ENCODE measurements around the gene CTDNEP1.

Gene CTDNEP1

GRCh38 chr17:7243453-7243729 is 8.1 kb downstream of the CTDNEP1 start:
- POLR2A ChIA-PET: interaction anchor here (1.4 to 9.7 kb wide), 6 partner anchors 7 to 86 kb away, joined by 3 to 166 read pairs (median 9); partner anchors contain the start of genes ACADVL, CTDNEP1, DLG4 and DVL2
- CTCF ChIA-PET: interaction anchor here (0.6 kb wide), 1 partner anchor 372 kb away, joined by 3 read pairs; no protein-coding TSS in a partner anchor

GRCh38 chr17:7242717-7243452 is 8.6 kb downstream of the CTDNEP1 start:
- ChIA-PET POLR2A (interaction anchor here (1.4 to 9.7 kb wide), 8 partner anchors 7 to 87 kb away, joined by 3 to 166 read pairs (median 8); partner anchors contain the start of genes ACADVL, CTDNEP1, DLG4 and DVL2), CTCF (interaction anchor here (0.9 kb wide), 1 partner anchor 22 kb away, joined by 4 read pairs; no protein-coding TSS in a partner anchor)
- TF ChIP-seq L3MBTL2 (conservative IDR thresholded peaks at IDR 0.05): peak; percentile 61
- TF ChIP-seq FOXM1 (IDR thresholded peaks at IDR 0.05; ENCODE audit: borderline replicate concordance): peak; percentile 77; the same call in 1 of the 2 replicates
- no peak for TF ChIP-seq ARNT (IDR thresholded peaks at IDR 0.05)
- no peak for TF ChIP-seq SUZ12 (IDR thresholded peaks at IDR 0.05)
- no peak for TF ChIP-seq BHLHE40 (IDR thresholded peaks at IDR 0.05; ENCODE audit: borderline replicate concordance)
- TF ChIP-seq ELF4 (IDR thresholded peaks at IDR 0.05): peak; percentile 38; the same call in 1 of the 2 replicates
- no peak for TF ChIP-seq PKNOX1 (IDR thresholded peaks at IDR 0.05)
- TF ChIP-seq CTBP1 (IDR thresholded peaks at IDR 0.05; ENCODE audit: borderline replicate concordance): peak; percentile 76
- TF ChIP-seq TARDBP (IDR thresholded peaks at IDR 0.05): no peak
- TF ChIP-seq NFRKB (IDR thresholded peaks at IDR 0.05): no peak
- no peak for TF ChIP-seq SP1 (IDR thresholded peaks at IDR 0.05)
- no peak for TF ChIP-seq FOXK2 (IDR thresholded peaks at IDR 0.05)
- no peak for TF ChIP-seq FOXA1 (IDR thresholded peaks at IDR 0.05)
- no peak for TF ChIP-seq LEF1 (IDR thresholded peaks at IDR 0.05; ENCODE audit: borderline replicate concordance)
- peak; percentile 83; the same call in 1 of the 2 replicates for TF ChIP-seq HDGF (IDR thresholded peaks at IDR 0.05; ENCODE audit: borderline replicate concordance)
- TF ChIP-seq ZNF384 (IDR thresholded peaks at IDR 0.05): no peak
- DNase-seq (ENCODE audit: extremely low spot score): peak; percentile 79

More at GRCh38 chr17:7243453-7243729, 8.1 kb downstream of the CTDNEP1 start:
- TF ChIP-seq LEF1 (IDR thresholded peaks at IDR 0.05; ENCODE audit: borderline replicate concordance) (no peak), FOXM1 (IDR thresholded peaks at IDR 0.05; ENCODE audit: borderline replicate concordance) (no peak)
- no peak for DNase-seq (ENCODE audit: extremely low spot score)

GRCh38 chr17:7241783-7242716 is 9.5 kb downstream of the CTDNEP1 start, which contains the start of gene GABARAP:
Gene GABARAP (minus strand): TSS chr17:7242449. CDS start chr17:7242330, 119 bp downstream.
- CTCF ChIA-PET: interaction anchor here (0.9 to 1.4 kb wide), 2 partner anchors 9 to 21 kb away, joined by 3 to 4 read pairs; partner anchors contain the start of gene CTDNEP1
- POLR2A ChIA-PET: interaction anchor here (0.7 to 9.7 kb wide), 12 partner anchors 8 to 88 kb away, joined by 3 to 166 read pairs (median 5); partner anchors contain the start of genes ACADVL, CTDNEP1, DLG4 and DVL2
- DNase-seq (ENCODE audit: extremely low spot score): peak; percentile 66
- peak; percentile 57 for TF ChIP-seq L3MBTL2 (conservative IDR thresholded peaks at IDR 0.05)
- TF ChIP-seq FOXM1 (IDR thresholded peaks at IDR 0.05; ENCODE audit: borderline replicate concordance): peak; percentile 85; the same call in 1 of the 2 replicates
- no peak for TF ChIP-seq FOXA1 (IDR thresholded peaks at IDR 0.05)

GRCh38 chr17:7241090-7241733 is 10.3 kb downstream of the CTDNEP1 start:
- POLR2A ChIA-PET: interaction anchor here (0.7 to 9.7 kb wide), 9 partner anchors 9 to 89 kb away, joined by 3 to 166 read pairs (median 5); partner anchors contain the start of genes ACADVL, CTDNEP1, DLG4 and ELP5
- CTCF ChIA-PET: interaction anchor here (1.4 kb wide), 1 partner anchor 10 kb away, joined by 3 read pairs; the partner anchor contains the start of gene CTDNEP1
- no peak for DNase-seq (ENCODE audit: extremely low spot score)
- TF ChIP-seq TARDBP (IDR thresholded peaks at IDR 0.05) (no peak), SP1 (IDR thresholded peaks at IDR 0.05) (no peak), FOXM1 (IDR thresholded peaks at IDR 0.05; ENCODE audit: borderline replicate concordance) (no peak), LEF1 (IDR thresholded peaks at IDR 0.05; ENCODE audit: borderline replicate concordance) (no peak)

GRCh38 chr17:7240375-7240774 is 11.2 kb downstream of the CTDNEP1 start:
- ChIA-PET CTCF (interaction anchor here (1.4 kb wide), 1 partner anchor 11 kb away, joined by 3 read pairs; the partner anchor contains the start of gene CTDNEP1), POLR2A (interaction anchor here (6.3 to 9.7 kb wide), 2 partner anchors 10 to 19 kb away, joined by 52 to 166 read pairs; partner anchors contain the start of genes ACADVL, CTDNEP1, DLG4 and ELP5)
- no peak for TF ChIP-seq ARNT (IDR thresholded peaks at IDR 0.05)
- TF ChIP-seq CTBP1 (IDR thresholded peaks at IDR 0.05; ENCODE audit: borderline replicate concordance): no peak
- TF ChIP-seq L3MBTL2 (conservative IDR thresholded peaks at IDR 0.05): no peak
- TF ChIP-seq PKNOX1 (IDR thresholded peaks at IDR 0.05): no peak
- TF ChIP-seq LEF1 (IDR thresholded peaks at IDR 0.05; ENCODE audit: borderline replicate concordance): no peak
- no peak for TF ChIP-seq ELF4 (IDR thresholded peaks at IDR 0.05)
- TF ChIP-seq BHLHE40 (IDR thresholded peaks at IDR 0.05; ENCODE audit: borderline replicate concordance): no peak
- TF ChIP-seq FOXM1 (IDR thresholded peaks at IDR 0.05; ENCODE audit: borderline replicate concordance): no peak
- no peak for TF ChIP-seq SP1 (IDR thresholded peaks at IDR 0.05)
- no peak for TF ChIP-seq ZNF384 (IDR thresholded peaks at IDR 0.05)
- TF ChIP-seq FOXA1 (IDR thresholded peaks at IDR 0.05): no peak
- TF ChIP-seq FOXK2 (IDR thresholded peaks at IDR 0.05): no peak
- TF ChIP-seq TARDBP (IDR thresholded peaks at IDR 0.05): no peak
- no peak for TF ChIP-seq HDGF (IDR thresholded peaks at IDR 0.05; ENCODE audit: borderline replicate concordance)
- no peak for TF ChIP-seq SUZ12 (IDR thresholded peaks at IDR 0.05)
- TF ChIP-seq NFRKB (IDR thresholded peaks at IDR 0.05): no peak
- DNase-seq (ENCODE audit: extremely low spot score): no peak

Data from HEK293T (cell line).